Measurements from ENCODE around the gene FGF12. TPM values are rescaled to one million over a fixed set of nuclear protein-coding genes. Genes with fewer than 3 reads are reported as not detected.

FGF12 gene
- total and polyA plus RNA-seq, 2 of the 13 experiments (the other 11 are each of a cell fraction or from before 2014, with no cell fraction given): 0.07 TPM; not detected in 1

DNA sequence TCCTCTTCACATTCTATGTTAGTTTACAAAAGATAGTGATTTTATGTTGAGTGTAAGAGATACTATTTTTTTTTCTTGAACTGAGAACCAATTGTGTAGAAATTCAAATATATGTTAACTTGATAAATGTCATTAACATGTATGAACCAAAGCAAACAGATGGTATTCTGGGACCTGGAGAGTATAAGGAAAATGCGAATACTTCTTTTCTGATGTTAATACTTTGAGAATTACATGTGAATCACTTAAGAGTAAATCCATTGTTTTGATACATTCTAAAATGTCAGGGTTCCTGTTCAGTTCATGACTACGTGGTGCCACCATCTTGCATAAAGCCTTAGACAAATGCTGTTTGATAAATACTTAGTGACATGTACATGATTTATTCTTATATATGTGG, 541.3 kb downstream of the FGF12 start:
- Histone ChIP-seq H3K27me3 (ENCODE audit: control insufficient read depth in 1 of 2, insufficient read depth in 2 of 2, low read length in 2 of 2) (no peaks in the 10 kb centered on the region; a peak in 1 of 5 replicates), H4K20me1 (ENCODE audit: insufficient read depth, low read length) (no peaks in the 10 kb centered on the region), H3K36me3 (replicated peaks in 1 of 2; ENCODE audit: control insufficient read depth in 1 of 2, insufficient read depth in 2 of 2, low read length in 2 of 2) (no peaks in the 10 kb centered on the region), H3K4me2 (ENCODE audit: low read depth, low read length) (no peak overlapping the region), H3K79me2 (ENCODE audit: insufficient read depth, low read length) (no peaks in the 10 kb centered on the region), H3K27ac (ENCODE audit: extremely low read length, insufficient read depth, low read length) (no peak overlapping the region), H2AFZ (ENCODE audit: low read length) (no peak overlapping the region), H3K9ac (ENCODE audit: insufficient read depth, low read depth, low read length) (no peak overlapping the region), H3K9me3 (ENCODE audit: low read length) (no peaks in the 10 kb centered on the region), H3K4me3 (replicated peaks in 1 of 3; ENCODE audit: insufficient read depth in 1 of 3, low read depth in 2 of 3, low read length in 3 of 3) (no peak overlapping the region), H3K4me1 (ENCODE audit: insufficient read depth, low read length) (no peaks in the 10 kb centered on the region)
- no TSS peak for BruUV-seq (replicated peaks)
- in situ Hi-C loops (cut with HindIII; ENCODE audit: extremely low pct_ligation_motif_present, low pct_unique_long_range_greater_than_20kb) (loop anchor here (5.0 kb wide), 1 partner anchor 256 kb away; no protein-coding TSS in a partner anchor), intact Hi-C loops (cut with micrococcal nuclease; ENCODE audit: unreplicated experiment) (no loop called here)
- no peak for FAIRE-seq
- CTCF ChIA-PET (ENCODE audit: low intra/inter-chr PET ratio, low total read pairs): no interaction called here
- POLR2A ChIA-PET: no interaction called here
- WGBS (ENCODE audit: low lambda C conversion rate): 2% methylated on average over 2 of the region's 2 CpGs
- DNase-seq (ENCODE audit: low spot score): no peak
- no peak for ATAC-seq
- TF ChIP-seq, protein P1, sequence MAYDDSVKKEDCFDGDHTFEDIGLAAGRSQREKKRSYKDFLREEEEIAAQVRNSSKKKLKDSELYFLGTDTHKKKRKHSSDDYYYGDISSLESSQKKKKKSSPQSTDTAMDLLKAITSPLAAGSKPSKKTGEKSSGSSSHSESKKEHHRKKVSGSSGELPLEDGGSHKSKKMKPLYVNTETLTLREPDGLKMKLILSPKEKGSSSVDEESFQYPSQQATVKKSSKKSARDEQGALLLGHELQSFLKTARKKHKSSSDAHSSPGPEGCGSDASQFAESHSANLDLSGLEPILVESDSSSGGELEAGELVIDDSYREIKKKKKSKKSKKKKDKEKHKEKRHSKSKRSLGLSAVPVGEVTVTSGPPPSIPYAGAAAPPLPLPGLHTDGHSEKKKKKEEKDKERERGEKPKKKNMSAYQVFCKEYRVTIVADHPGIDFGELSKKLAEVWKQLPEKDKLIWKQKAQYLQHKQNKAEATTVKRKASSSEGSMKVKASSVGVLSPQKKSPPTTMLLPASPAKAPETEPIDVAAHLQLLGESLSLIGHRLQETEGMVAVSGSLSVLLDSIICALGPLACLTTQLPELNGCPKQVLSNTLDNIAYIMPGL (CRISPR knock-in tag; IDR thresholded peaks at IDR 0.05; ENCODE audit: borderline replicate concordance in 1 of 2, low read depth in 1 of 2): no peak
- TF ChIP-seq, protein P2, sequence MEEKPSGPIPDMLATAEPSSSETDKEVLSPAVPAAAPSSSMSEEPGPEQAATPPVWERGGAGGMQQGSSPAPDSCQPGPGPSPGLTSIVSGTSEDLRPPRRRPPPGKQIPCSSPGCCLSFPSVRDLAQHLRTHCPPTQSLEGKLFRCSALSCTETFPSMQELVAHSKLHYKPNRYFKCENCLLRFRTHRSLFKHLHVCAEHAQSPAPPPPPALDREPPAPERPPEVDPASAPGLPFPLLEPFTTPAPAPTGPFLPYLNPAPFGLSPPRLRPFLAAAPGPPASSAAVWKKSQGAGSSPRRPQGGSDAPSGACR (CRISPR knock-in tag; IDR thresholded peaks at IDR 0.05): no peak

DNA sequence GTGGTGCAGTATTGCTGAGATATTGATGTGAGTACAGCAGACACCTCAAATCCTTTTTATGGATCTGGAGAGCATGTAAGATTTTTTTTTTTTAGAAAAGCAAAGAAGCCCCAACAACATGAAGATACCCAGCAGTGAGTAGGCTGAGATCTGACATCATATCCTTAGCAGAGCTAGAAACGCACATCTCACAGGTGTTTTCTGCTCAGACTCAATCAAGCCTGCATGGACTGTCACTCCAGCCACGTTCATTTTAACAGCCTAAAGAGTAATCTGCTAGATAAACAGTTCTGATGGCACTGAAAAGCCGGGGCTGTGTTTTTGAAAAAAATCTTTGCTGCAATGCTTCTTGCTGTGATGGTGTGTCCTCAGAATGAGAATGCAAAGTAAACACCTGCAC, 544.2 kb downstream of the FGF12 start:
- H3K27me3 ChIP-seq (ENCODE audit: control insufficient read depth in 1 of 2, insufficient read depth in 2 of 2, low read length in 2 of 2): no peaks in the 10 kb centered on the region
- ChIA-PET POLR2A (no interaction called here), CTCF (ENCODE audit: low intra/inter-chr PET ratio, low total read pairs) (no interaction called here)
- no peak overlapping the region for H3K27ac ChIP-seq (ENCODE audit: extremely low read length, insufficient read depth, low read length)
- DNase-seq (ENCODE audit: low spot score) (no peak), FAIRE-seq (no peak), ATAC-seq (no peak)
- no peak overlapping the region for H3K9ac ChIP-seq (ENCODE audit: insufficient read depth, low read depth, low read length)
- H3K4me3 ChIP-seq (replicated peaks in 1 of 3; ENCODE audit: insufficient read depth in 1 of 3, low read depth in 2 of 3, low read length in 3 of 3): no peak overlapping the region
- intact Hi-C loops (cut with micrococcal nuclease; ENCODE audit: unreplicated experiment) (no loop called here), in situ Hi-C loops (cut with HindIII; ENCODE audit: extremely low pct_ligation_motif_present, low pct_unique_long_range_greater_than_20kb) (no loop called here)
- no peaks in the 10 kb centered on the region for H3K79me2 ChIP-seq (ENCODE audit: insufficient read depth, low read length)
- H3K9me3 ChIP-seq (ENCODE audit: low read length): no peaks in the 10 kb centered on the region
- H4K20me1 ChIP-seq (ENCODE audit: insufficient read depth, low read length): no peaks in the 10 kb centered on the region
- H3K4me1 ChIP-seq (ENCODE audit: insufficient read depth, low read length): no peaks in the 10 kb centered on the region
- no peak overlapping the region for H3K4me2 ChIP-seq (ENCODE audit: low read depth, low read length)
- 2% methylated on average over 3 of the region's 3 CpGs for WGBS (ENCODE audit: low lambda C conversion rate)
- H2AFZ ChIP-seq (ENCODE audit: low read length): no peak overlapping the region
- no peaks in the 10 kb centered on the region for H3K36me3 ChIP-seq (replicated peaks in 1 of 2; ENCODE audit: control insufficient read depth in 1 of 2, insufficient read depth in 2 of 2, low read length in 2 of 2)
- BruUV-seq (replicated peaks): no TSS peak
- TF ChIP-seq BRD4 (CRISPR knock-in tag; IDR thresholded peaks at IDR 0.05): no peak
- TF ChIP-seq MZF1 (CRISPR knock-in tag; IDR thresholded peaks at IDR 0.05; ENCODE audit: borderline replicate concordance): no peak
- TF ChIP-seq NFIC (IDR thresholded peaks at IDR 0.05; ENCODE audit: low read length): no peak
- TF ChIP-seq, protein P3, sequence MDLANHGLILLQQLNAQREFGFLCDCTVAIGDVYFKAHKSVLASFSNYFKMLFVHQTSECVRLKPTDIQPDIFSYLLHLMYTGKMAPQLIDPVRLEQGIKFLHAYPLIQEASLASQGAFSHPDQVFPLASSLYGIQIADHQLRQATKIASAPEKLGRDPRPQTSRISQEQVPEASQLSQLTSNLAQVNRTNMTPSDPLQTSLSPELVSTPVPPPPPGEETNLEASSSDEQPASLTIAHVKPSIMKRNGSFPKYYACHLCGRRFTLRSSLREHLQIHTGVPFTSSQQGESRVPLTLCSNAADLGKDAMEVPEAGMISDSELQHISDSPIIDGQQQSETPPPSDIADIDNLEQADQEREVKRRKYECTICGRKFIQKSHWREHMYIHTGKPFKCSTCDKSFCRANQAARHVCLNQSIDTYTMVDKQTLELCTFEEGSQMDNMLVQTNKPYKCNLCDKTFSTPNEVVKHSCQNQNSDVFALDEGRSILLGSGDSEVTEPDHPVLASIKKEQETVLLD (CRISPR knock-in tag; IDR thresholded peaks at IDR 0.05; ENCODE audit: low read depth): no peak
- no peak for TF ChIP-seq GLI4 (CRISPR knock-in tag; IDR thresholded peaks at IDR 0.05; ENCODE audit: borderline replicate concordance)
- no peak for TF ChIP-seq GABPB1 (CRISPR knock-in tag; IDR thresholded peaks at IDR 0.05)
- no peak for TF ChIP-seq KDM3A (CRISPR knock-in tag; IDR thresholded peaks at IDR 0.05; ENCODE audit: low read depth)
- no peak for TF ChIP-seq ZNF282 (IDR thresholded peaks at IDR 0.05; ENCODE audit: partially characterized antibody)
- no peak for TF ChIP-seq ADNP (CRISPR knock-in tag; IDR thresholded peaks at IDR 0.05)
- no peak for TF ChIP-seq BCL6 (CRISPR knock-in tag; IDR thresholded peaks at IDR 0.05)
- TF ChIP-seq AHR (CRISPR knock-in tag; IDR thresholded peaks at IDR 0.05): no peak
- no peak for TF ChIP-seq RBM39 (IDR thresholded peaks at IDR 0.05; ENCODE audit: low read depth, low read length, poor library complexity, severe bottlenecking)

All from HepG2 (cell line).